Coronary artery (tissue), 2 donors: ENCODE data around the gene ALDH1L1.

ENCODE experiments used
- DNase-seq: peaks from one replicate; pipeline ENCODE4 v3.0.0-alpha.2; 2017; ENCODE audit warnings: low spot score
- H3K27ac ChIP-seq, 2 donors: fragments of 200-600 bp; sonication (generic); one replicate each; pipeline ENCODE4 v1.5.1; 2016 to 2019
- H3K4me3 ChIP-seq: fragments of 200-600 bp; sonication (generic); 2 replicates; pipeline ENCODE4 v1.5.1; 2016; ENCODE audit warnings: mild to moderate bottlenecking, moderate library complexity
- CTCF ChIP-seq: fragments of 200-600 bp; sonication (generic); IDR thresholded peaks from one replicate; pipeline ENCODE4 v1.5.1; 2019; ENCODE audit warnings: antibody characterized with exemption

ALDH1L1 gene

GRCh38 chr3:126119976-126120375 is 60.4 kb downstream of the ALDH1L1 start:
- no peak overlapping the region for H3K4me3 ChIP-seq
- DNase-seq, result peak; percentile 7
- no peak for TF ChIP-seq CTCF
- H3K27ac ChIP-seq, result no peak overlapping the region

- no peak for TF ChIP-seq CTCF
- peak; percentile 46 for DNase-seq
- Histone ChIP-seq H3K4me3 (no peak overlapping the region), H3K27ac (no peak overlapping the region)
Measured at GRCh38 chr3:126119008-126119675, 61.2 kb downstream of the ALDH1L1 start.

- H3K27ac ChIP-seq, result no peak overlapping the region
- H3K4me3 ChIP-seq, result no peak overlapping the region
- DNase-seq, result peak; percentile 49
- no peak for TF ChIP-seq CTCF
Measured at GRCh38 chr3:126118591-126118990, 61.8 kb downstream of the ALDH1L1 start.

- TF ChIP-seq CTCF, result no peak
- H3K27ac ChIP-seq, result no peak overlapping the region
- peak; percentile 55 for DNase-seq
- no peak overlapping the region for H3K4me3 ChIP-seq
Measured at GRCh38 chr3:126117786-126118185, 62.6 kb downstream of the ALDH1L1 start.

GRCh38 chr3:126117212-126117611 is 63.2 kb downstream of the ALDH1L1 start:
- TF ChIP-seq CTCF, result no peak
- Histone ChIP-seq H3K27ac (no peak overlapping the region), H3K4me3 (no peak overlapping the region)
- no peak for DNase-seq

GRCh38 chr3:126116526-126116925 is 63.9 kb downstream of the ALDH1L1 start:
- TF ChIP-seq CTCF, result no peak
- H3K27ac ChIP-seq, result no peak overlapping the region
- DNase-seq, result peak; percentile 47
- H3K4me3 ChIP-seq, result no peak overlapping the region
